Mucosa of descending colon (tissue), 3 donors: ENCODE measurements around the gene TMOD1. TPM values are rescaled to one million over a fixed set of nuclear protein-coding genes. Genes with fewer than 3 reads are reported as not detected.

ENCODE experiments used
- ATAC-seq: fragments of 200-7000 bp; cut with Tn5 transposase; one replicate; pipeline ENCODE4 v1.9.1; 2020; ENCODE audit warnings: mild to moderate bottlenecking, moderate library complexity
- DNase-seq, 3 donors: peaks; one replicate each; pipeline ENCODE4 v3.0.0-alpha.2; 2020
- H3K36me3 ChIP-seq: fragments of 200-600 bp; one replicate; pipeline ENCODE4 v1.8.0; 2021; ENCODE audit warnings: low read depth, mild to moderate bottlenecking
- H3K4me1 ChIP-seq: fragments of 200-600 bp; one replicate; pipeline ENCODE4 v1.8.0; 2021; ENCODE audit warnings: low read depth, mild to moderate bottlenecking
- H3K4me3 ChIP-seq: fragments of 200-600 bp; one replicate; pipeline ENCODE4 v1.8.0; 2021; ENCODE audit warnings: mild to moderate bottlenecking
- H3K9me3 ChIP-seq: fragments of 200-600 bp; one replicate; pipeline ENCODE4 v1.8.0; 2021; ENCODE audit warnings: mild to moderate bottlenecking
- intact Hi-C, 2 donors: fragments of 100-400 bp; cut with DNase I in 1 of 2; cut with micrococcal nuclease in 1 of 2; formaldehyde crosslinking; loops; one replicate each; pipeline versions ENCODE4 v1.11.0 to v1.11.1; 2022; cut with DNase I, micrococcal nuclease
- total RNA-seq, 3 donors: library from RNA; stranded (reverse); fragmentation: NEBNext Ultra II Directional in 2 of 3; extraction: Animal tissue kit (Norgen Biotek cat#: 25700) in 2 of 3; gene quantifications; one replicate each; pipeline versions ENCODE4 v1.2.1 to v1.2.4, GENCODE V29; 2021 to 2023
- TF ChIP-seq, protein P1 (sequence below): fragments of 200-600 bp; IDR thresholded peaks from one replicate; pipeline ENCODE4 v1.8.0; 2022; ENCODE audit warnings: antibody characterized with exemption, mild to moderate bottlenecking
- donor health status: DM: no; HTN: no; CAD: no; lungs with moderate emphysema.
- donor health status: DM: no; HTN: no; CAD: no.
- donor health status: DM: no; HTN: yes; CAD: no.

TMOD1 gene
- total RNA-seq, 3 donors from 2014 or later, result 2.6 to 36.0 (median 3.9) TPM

DNA sequence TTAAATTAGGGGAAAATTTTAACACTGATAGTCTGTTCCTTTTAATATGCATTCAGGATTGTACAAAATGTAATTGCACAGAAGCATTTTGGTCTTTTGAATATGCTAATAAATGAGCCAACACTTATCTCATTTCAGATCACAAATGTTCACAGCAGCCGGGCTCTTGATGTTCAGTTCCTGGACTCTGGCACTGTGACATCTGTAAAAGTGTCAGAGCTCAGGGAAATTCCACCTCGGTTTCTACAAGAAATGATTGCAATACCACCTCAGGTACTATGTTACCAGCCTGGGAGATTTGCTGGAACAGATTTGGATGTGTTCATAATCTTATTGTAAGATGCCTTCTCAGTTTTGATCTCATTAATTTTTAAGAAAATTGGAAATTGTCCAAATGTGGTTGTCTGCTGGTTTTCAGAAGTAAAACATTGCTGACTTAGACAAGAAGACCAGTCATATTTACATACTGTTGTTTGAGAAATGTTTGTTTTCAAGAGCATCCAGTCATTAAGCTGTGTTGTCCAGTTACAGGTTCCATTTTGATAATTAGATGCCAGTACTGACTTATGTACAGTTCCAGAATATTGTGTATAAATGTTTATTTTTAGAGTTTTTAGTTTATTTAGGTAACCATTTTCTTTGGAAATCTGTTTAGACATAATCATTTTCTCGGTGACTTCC is 23.0 kb upstream of the TMOD1 start:
- H3K4me3 ChIP-seq, result no peak overlapping the region
- no peaks in the 10 kb centered on the region for H3K4me1 ChIP-seq
- TF ChIP-seq, protein P1, sequence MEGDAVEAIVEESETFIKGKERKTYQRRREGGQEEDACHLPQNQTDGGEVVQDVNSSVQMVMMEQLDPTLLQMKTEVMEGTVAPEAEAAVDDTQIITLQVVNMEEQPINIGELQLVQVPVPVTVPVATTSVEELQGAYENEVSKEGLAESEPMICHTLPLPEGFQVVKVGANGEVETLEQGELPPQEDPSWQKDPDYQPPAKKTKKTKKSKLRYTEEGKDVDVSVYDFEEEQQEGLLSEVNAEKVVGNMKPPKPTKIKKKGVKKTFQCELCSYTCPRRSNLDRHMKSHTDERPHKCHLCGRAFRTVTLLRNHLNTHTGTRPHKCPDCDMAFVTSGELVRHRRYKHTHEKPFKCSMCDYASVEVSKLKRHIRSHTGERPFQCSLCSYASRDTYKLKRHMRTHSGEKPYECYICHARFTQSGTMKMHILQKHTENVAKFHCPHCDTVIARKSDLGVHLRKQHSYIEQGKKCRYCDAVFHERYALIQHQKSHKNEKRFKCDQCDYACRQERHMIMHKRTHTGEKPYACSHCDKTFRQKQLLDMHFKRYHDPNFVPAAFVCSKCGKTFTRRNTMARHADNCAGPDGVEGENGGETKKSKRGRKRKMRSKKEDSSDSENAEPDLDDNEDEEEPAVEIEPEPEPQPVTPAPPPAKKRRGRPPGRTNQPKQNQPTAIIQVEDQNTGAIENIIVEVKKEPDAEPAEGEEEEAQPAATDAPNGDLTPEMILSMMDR, result no peak
- no peaks in the 10 kb centered on the region for H3K9me3 ChIP-seq
- ATAC-seq (no peak), DNase-seq (no peak)
- intact Hi-C loops, result loop anchor here in 1 of 2 donors (10.0 kb wide), 1 partner anchor 126 kb away; no protein-coding TSS in a partner anchor
- no peaks in the 10 kb centered on the region for H3K36me3 ChIP-seq

DNA sequence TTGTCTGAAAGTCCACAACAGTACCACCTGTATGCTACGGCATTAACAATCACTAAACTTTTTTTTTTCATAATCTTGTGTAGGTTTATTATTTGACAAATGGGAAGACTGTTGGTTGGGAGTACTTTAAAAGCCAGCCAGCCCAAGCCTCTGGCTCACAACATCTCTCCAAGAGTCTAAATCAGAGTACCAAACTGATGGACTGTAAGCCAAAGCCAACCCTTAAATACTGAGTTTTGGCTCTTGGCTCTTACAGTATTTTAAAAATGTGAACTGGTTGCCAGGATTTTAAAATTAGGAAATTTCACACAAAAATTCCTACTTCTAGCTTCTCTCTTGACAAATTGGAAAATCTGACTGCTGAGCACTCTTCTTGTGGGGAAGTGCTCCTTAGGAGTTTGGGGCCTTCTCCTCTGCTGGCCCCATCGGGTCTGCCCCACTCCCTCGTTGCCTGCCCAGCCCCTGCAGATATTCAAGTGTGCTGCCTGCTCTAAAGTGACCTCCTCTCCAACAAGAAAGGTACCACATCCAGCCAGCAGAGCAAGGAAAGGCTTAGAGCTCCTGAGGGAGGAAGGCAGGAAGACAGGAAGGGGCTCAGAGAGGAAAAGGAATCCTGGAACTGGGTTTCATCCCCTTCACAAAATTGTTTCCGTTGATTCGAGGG is 21.8 kb upstream of the TMOD1 start:
- intact Hi-C loops, result loop anchor here in 1 of 2 donors (10.0 kb wide), 1 partner anchor 125 kb away; no protein-coding TSS in a partner anchor

DNA sequence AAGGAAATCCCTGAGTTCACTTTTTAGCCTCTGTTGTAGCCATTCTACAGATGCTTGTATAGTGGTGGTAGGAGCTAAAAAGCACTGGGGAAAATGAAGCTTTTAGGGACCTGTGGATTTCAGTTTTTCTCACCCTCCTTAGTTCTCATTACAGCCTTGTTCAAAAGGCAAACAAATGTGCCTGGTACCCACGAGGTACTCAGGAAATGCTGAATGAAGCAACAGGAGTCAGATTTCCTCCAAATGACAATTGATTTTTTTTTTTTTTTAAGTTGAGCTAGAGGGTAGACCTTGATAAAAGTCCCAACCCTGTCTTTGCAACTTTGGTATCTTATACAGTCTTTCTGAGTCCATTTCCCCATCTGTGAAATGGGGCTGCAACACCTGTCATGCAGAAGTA is 21.3 kb upstream of the TMOD1 start:
- no peak for ATAC-seq
- no peaks in the 10 kb centered on the region for H3K36me3 ChIP-seq

More for the DNA sequence above, 21.8 kb upstream of the TMOD1 start:
- H3K4me1 ChIP-seq, result no peaks in the 10 kb centered on the region
- no peak overlapping the region for H3K4me3 ChIP-seq
- TF ChIP-seq, protein P1, result no peak
- H3K9me3 ChIP-seq, result no peaks in the 10 kb centered on the region
- ATAC-seq (no peak), DNase-seq (no peak)
- no peaks in the 10 kb centered on the region for H3K36me3 ChIP-seq

DNA sequence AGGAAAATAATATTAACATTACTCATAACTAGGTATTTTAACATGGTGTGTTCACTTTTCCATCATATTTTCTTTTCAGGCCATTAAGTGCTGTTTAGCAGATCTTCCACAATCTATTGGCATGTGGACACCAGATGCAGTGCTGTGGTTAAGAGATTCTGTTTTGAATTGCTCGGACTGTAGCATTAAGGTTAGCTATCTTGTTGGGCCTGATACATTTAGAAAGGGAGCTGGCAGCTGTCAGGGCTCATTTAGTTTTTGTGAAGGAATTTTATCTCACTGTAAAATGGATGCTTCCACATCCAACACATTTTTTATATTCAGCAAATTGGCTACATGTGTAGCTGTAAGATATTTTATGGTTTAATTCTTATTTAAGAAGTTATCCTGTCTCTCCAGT is 20.7 kb upstream of the TMOD1 start:
- Histone ChIP-seq H3K9me3 (no peaks in the 10 kb centered on the region), H3K4me3 (no peak overlapping the region), H3K36me3 (no peaks in the 10 kb centered on the region), H3K4me1 (no peaks in the 10 kb centered on the region)
- intact Hi-C loops, result no loop called here
- TF ChIP-seq, protein P1, result no peak
- DNase-seq (no peak), ATAC-seq (no peak)

More for the DNA sequence above, 21.3 kb upstream of the TMOD1 start:
- H3K4me3 ChIP-seq, result no peak overlapping the region
- no peaks in the 10 kb centered on the region for H3K4me1 ChIP-seq
- H3K9me3 ChIP-seq, result no peaks in the 10 kb centered on the region
- intact Hi-C loops, result no loop called here
- TF ChIP-seq, protein P1, result no peak
- DNase-seq, result no peak

DNA sequence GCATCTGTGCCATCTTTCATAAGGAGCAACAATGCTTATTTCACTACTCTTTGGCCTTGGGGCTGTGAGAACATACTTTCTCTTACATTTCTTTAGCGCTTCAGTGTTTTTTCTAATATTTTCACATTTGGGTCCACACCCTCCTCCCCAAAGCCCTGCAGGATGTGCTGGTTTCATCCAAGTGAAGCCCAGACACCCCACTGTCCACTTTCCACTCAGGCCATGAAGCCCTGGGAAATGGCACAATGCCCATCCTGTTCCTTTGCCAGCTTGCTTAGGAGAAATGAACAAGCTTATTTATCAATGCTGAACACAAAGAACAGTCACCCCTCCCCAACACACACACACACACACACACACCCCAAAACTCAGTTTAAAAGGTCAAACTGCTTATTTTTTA is 17.3 kb upstream of the TMOD1 start:
- intact Hi-C loops, result no loop called here
- ATAC-seq, result no peak
- peaks cover 5% of the 10 kb centered on the region for H3K9me3 ChIP-seq
- TF ChIP-seq, protein P1, result no peak
- no peaks in the 10 kb centered on the region for H3K4me1 ChIP-seq
- no peak for DNase-seq
- H3K4me3 ChIP-seq, result no peak overlapping the region
- peaks cover 4% of the 10 kb centered on the region for H3K36me3 ChIP-seq
